HepG2 (cell line): ENCODE measurements around the gene CEBPB. TPM values are rescaled to one million over a fixed set of nuclear protein-coding genes. Genes with fewer than 3 reads are reported as not detected.

Experiments
- ATAC-seq: fragments of 200-7000 bp; cut with Tn5 transposase; 3 replicates; pipeline ENCODE4 v1.9.1; 2020; ENCODE audit warnings: mild to moderate bottlenecking, moderate library complexity
- BruUV-seq: library from RNA; stranded (reverse); fragments of 400-500 nt; replicated peaks from 2 replicates; lab custom pipeline; 2021; lab: Mats Ljungman, UMichigan
- CTCF ChIA-PET: fragments of 300-600 bp; formaldehyde crosslinking; extraction: SDS; loops from one replicate; lab custom pipeline; 2021; ENCODE audit warnings: low total read pairs, inconsistent platforms, low intra/inter-chr PET ratio; lab: Yijun Ruan, JAX
- POLR2A ChIA-PET: fragments of 350-600 bp; sonication (Branson Sonifier 250); formaldehyde crosslinking; loops from one replicate; lab custom pipeline; 2020; ENCODE audit warnings: antibody characterized with exemption, inconsistent platforms; lab: Yijun Ruan, JAX
- DNase-seq: peaks from one replicate; pipeline ENCODE4 v3.0.0-alpha.2; 2015; ENCODE audit warnings: low spot score
- FAIRE-seq: peaks from 3 replicates; lab custom pipeline; 2011; peaks lifted over from hg19 to GRCh38; lab: Jason Lieb, UNC
- H2AFZ ChIP-seq: one replicate; pipeline ENCODE4 v1.6.1; 2011; ENCODE audit warnings: low read length, inconsistent platforms
- H3K27ac ChIP-seq: fragments of 300-600 bp; 3 replicates; pipeline ENCODE4 v1.8.0; 2011; ENCODE audit warnings: mixed run types, mild to moderate bottlenecking, mixed read lengths, low read length, inconsistent platforms; ENCODE audit not compliant: insufficient read depth; ENCODE audit errors: extremely low read length
- H3K27me3 ChIP-seq, 2 experiments: fragments of 200-600 bp in 1 of 2; 2 replicates in 1 of 2; 3 replicates in 1 of 2; pipeline versions ENCODE4 v1.6.0 to v1.8.0; 2011; ENCODE audit warnings: low read length in 2 of 2, mild to moderate bottlenecking in 2 of 2, moderate library complexity in 2 of 2, inconsistent platforms in 1 of 2; ENCODE audit not compliant: insufficient read depth in 2 of 2, control insufficient read depth in 1 of 2
- H3K36me3 ChIP-seq, 2 experiments: fragments of 200-600 bp in 1 of 2; replicated peaks in 1 of 2; 2 replicates in 1 of 2; 3 replicates in 1 of 2; pipeline versions ENCODE4 v1.5.1 to v1.8.0; 2011; ENCODE audit warnings: low read length in 2 of 2, inconsistent platforms in 1 of 2; ENCODE audit not compliant: insufficient read depth in 2 of 2, control insufficient read depth in 1 of 2
- H3K4me1 ChIP-seq: 2 replicates; pipeline ENCODE4 v1.5.1; 2012; ENCODE audit warnings: low read length, inconsistent platforms; ENCODE audit not compliant: insufficient read depth
- H3K4me2 ChIP-seq: 2 replicates; pipeline ENCODE4 v1.6.0; 2011; ENCODE audit warnings: low read depth, low read length, inconsistent platforms
- H3K4me3 ChIP-seq, 3 experiments: fragments of 200-600 bp in 1 of 3; sonication (generic), shearing (Covaris generic) in 1 of 3; replicated peaks in 1 of 3; 2 replicates each; pipeline ENCODE4 v1.5.1; 2011 to 2016; ENCODE audit warnings: low read length in 3 of 3, inconsistent platforms in 2 of 3, low read depth in 2 of 3, mild to moderate bottlenecking in 2 of 3, control low read depth in 1 of 3, mixed read lengths in 1 of 3; ENCODE audit not compliant: insufficient read depth in 1 of 3
- H3K79me2 ChIP-seq: one replicate; pipeline ENCODE4 v1.6.1; 2011; ENCODE audit warnings: low read length, inconsistent platforms; ENCODE audit not compliant: insufficient read depth
- H3K9ac ChIP-seq: 2 replicates; pipeline ENCODE4 v1.6.0; 2011; ENCODE audit warnings: mild to moderate bottlenecking, low read depth, low read length, inconsistent platforms; ENCODE audit not compliant: insufficient read depth
- H3K9me3 ChIP-seq: 2 replicates; pipeline ENCODE4 v1.5.1; 2012; ENCODE audit warnings: mild to moderate bottlenecking, low read length
- H4K20me1 ChIP-seq: 2 replicates; pipeline ENCODE4 v1.6.0; 2011; ENCODE audit warnings: inconsistent platforms, mild to moderate bottlenecking, low read length, moderate library complexity; ENCODE audit not compliant: insufficient read depth
- CREB1 ChIP-seq, 2 experiments: fragments of 450-650 bp in 1 of 2; IDR thresholded peaks; 2 replicates each; pipeline ENCODE4 v1.6.1; 2016 to 2017; ENCODE audit warnings: control low read depth in 1 of 2, mild to moderate bottlenecking in 1 of 2, missing compliant biosample characterization in 1 of 2, missing genetic modification characterization in 1 of 2
- DNMT3B ChIP-seq: conservative IDR thresholded peaks from 2 replicates; pipeline ENCODE4 v1.6.1; 2016; ENCODE audit warnings: missing biosample characterization, control low read depth
- GZF1 ChIP-seq: sonication (generic); formaldehyde crosslinking; IDR thresholded peaks from 2 replicates; pipeline ENCODE4 v1.5.1; 2020; ENCODE audit warnings: mild to moderate bottlenecking, missing genetic modification reagents
- KLF11 ChIP-seq: IDR thresholded peaks from 2 replicates; pipeline ENCODE4 v1.6.1; 2016; ENCODE audit warnings: missing compliant biosample characterization
- MXD3 ChIP-seq: IDR thresholded peaks from 2 replicates; pipeline ENCODE4 v1.6.1; 2016; ENCODE audit warnings: mild to moderate bottlenecking, missing biosample characterization, missing genetic modification reagents
- NCOA1 ChIP-seq: sonication (generic); formaldehyde crosslinking; IDR thresholded peaks from 2 replicates; pipeline ENCODE4 v1.9.0; 2021; ENCODE audit warnings: missing genetic modification reagents
- NCOR1 ChIP-seq: fragments of 200-600 bp; sonication (generic); IDR thresholded peaks from 2 replicates; pipeline ENCODE4 v1.7.0; 2017; ENCODE audit warnings: antibody characterized with exemption, low read length, borderline replicate concordance
- NFE2L1 ChIP-seq: sonication (generic); formaldehyde crosslinking; IDR thresholded peaks from 2 replicates; pipeline ENCODE4 v1.4.0; 2020; ENCODE audit warnings: missing genetic modification reagents, mild to moderate bottlenecking, borderline replicate concordance
- NFIB ChIP-seq: sonication (generic); formaldehyde crosslinking; IDR thresholded peaks from 2 replicates; pipeline ENCODE4 v1.9.0; 2021; ENCODE audit warnings: missing genetic modification reagents, mild to moderate bottlenecking, borderline replicate concordance
- POLR2G ChIP-seq: fragments of 200-400 bp; formaldehyde crosslinking; IDR thresholded peaks from 2 replicates; pipeline ENCODE4 v1.6.1; 2018; ENCODE audit warnings: mild to moderate bottlenecking, low read depth, low read length, moderate library complexity
- TBX2 ChIP-seq: sonication (generic); formaldehyde crosslinking; IDR thresholded peaks from 2 replicates; pipeline ENCODE4 v1.5.0; 2020; ENCODE audit warnings: missing genetic modification reagents, mild to moderate bottlenecking, borderline replicate concordance
- TEAD2 ChIP-seq: sonication (generic); formaldehyde crosslinking; IDR thresholded peaks from 2 replicates; pipeline ENCODE4 v1.9.0; 2021; ENCODE audit warnings: missing genetic modification reagents
- ZKSCAN1 ChIP-seq: fragments of 150-350 bp; IDR thresholded peaks from 2 replicates; pipeline ENCODE4 v1.6.1; 2014; ENCODE audit warnings: low read length
- ZNF280D ChIP-seq: sonication (generic); formaldehyde crosslinking; IDR thresholded peaks from 2 replicates; pipeline ENCODE4 v1.5.1; 2020; ENCODE audit warnings: mild to moderate bottlenecking, missing genetic modification reagents
- ZNF282 ChIP-seq: fragments of 450-650 bp; IDR thresholded peaks from 2 replicates; pipeline ENCODE4 v1.6.1; 2018; ENCODE audit not compliant: partially characterized antibody
- ZNF331 ChIP-seq: sonication (generic); formaldehyde crosslinking; IDR thresholded peaks from 2 replicates; pipeline ENCODE4 v1.4.0; 2020; ENCODE audit warnings: missing genetic modification reagents
- ZNF460 ChIP-seq: sonication (generic); formaldehyde crosslinking; IDR thresholded peaks from 2 replicates; pipeline ENCODE4 v1.5.1; 2020; ENCODE audit warnings: missing genetic modification reagents, mild to moderate bottlenecking, borderline replicate concordance
- ZNF841 ChIP-seq: sonication (generic); formaldehyde crosslinking; IDR thresholded peaks from 2 replicates; pipeline ENCODE4 v1.8.1; 2023; ENCODE audit warnings: missing genetic modification reagents, borderline replicate concordance
- WGBS: methylation state at CpG from one replicate; pipeline ENCODE4 v1.1.6; 2017; ENCODE audit warnings: low lambda C conversion rate; 5-methylcytosine and 5-hydroxymethylcytosine counted together
- in situ Hi-C: cut with HindIII; loops from 2 replicates; pipeline ENCODE4 v1.10.0; 2017; ENCODE audit warnings: low pct_unique_long_range_greater_than_20kb; ENCODE audit not compliant: extremely low pct_ligation_motif_present
- intact Hi-C: fragments of 100-400 bp; cut with micrococcal nuclease; formaldehyde crosslinking; loops from one replicate; pipeline ENCODE4 v1.10.0; 2022; ENCODE audit not compliant: unreplicated experiment
- polyA plus RNA-seq, 8 experiments: library from polyadenylated mRNA; depleted of rRNA in 3 of 8; stranded (reverse) in 7 of 8; unstranded in 1 of 8; fragments of >200 nt; fragmentation: Illumina TruSeq in 4 of 8; extraction: Trizol in 4 of 8; gene quantifications; 2 replicates each; pipeline versions ENCODE4 v1.2.1 to v1.2.3, GENCODE V29; 2011 to 2016; ENCODE audit warnings: low read depth in 4 of 8, missing spikeins in 1 of 8, mixed read lengths in 1 of 8; ENCODE audit not compliant: insufficient read depth in 1 of 8
- total RNA-seq, 5 experiments: library from RNA; depleted of rRNA; stranded (reverse); fragments of >200 nt; fragmentation: Illumina TruSeq; extraction: Trizol; gene quantifications; 2 replicates each; pipeline ENCODE4 v1.2.3, GENCODE V29; 2016; ENCODE audit warnings: low read depth in 1 of 5
- TF ChIP-seq, protein P1 (sequence below): sonication (generic); formaldehyde crosslinking; IDR thresholded peaks from 2 replicates; pipeline ENCODE4 v1.4.0; 2020; ENCODE audit warnings: missing genetic modification reagents

The CEBPB gene
- total and polyA plus RNA-seq, 2 of the 13 experiments (the other 11 are each of a cell fraction or from before 2014, with no cell fraction given) = 18.5 to 28.2 TPM

GRCh38 chr20:50188287-50188688, 2.3 kb upstream of the CEBPB start (continued):
- TF ChIP-seq ZNF280D = peak; percentile 14; the same call in 1 of the 2 replicates
- TF ChIP-seq ZNF331 (CRISPR knock-in tag) = 0 out of 2 replicates have a peak, but pooled peaks have one; percentile 19

DNA sequence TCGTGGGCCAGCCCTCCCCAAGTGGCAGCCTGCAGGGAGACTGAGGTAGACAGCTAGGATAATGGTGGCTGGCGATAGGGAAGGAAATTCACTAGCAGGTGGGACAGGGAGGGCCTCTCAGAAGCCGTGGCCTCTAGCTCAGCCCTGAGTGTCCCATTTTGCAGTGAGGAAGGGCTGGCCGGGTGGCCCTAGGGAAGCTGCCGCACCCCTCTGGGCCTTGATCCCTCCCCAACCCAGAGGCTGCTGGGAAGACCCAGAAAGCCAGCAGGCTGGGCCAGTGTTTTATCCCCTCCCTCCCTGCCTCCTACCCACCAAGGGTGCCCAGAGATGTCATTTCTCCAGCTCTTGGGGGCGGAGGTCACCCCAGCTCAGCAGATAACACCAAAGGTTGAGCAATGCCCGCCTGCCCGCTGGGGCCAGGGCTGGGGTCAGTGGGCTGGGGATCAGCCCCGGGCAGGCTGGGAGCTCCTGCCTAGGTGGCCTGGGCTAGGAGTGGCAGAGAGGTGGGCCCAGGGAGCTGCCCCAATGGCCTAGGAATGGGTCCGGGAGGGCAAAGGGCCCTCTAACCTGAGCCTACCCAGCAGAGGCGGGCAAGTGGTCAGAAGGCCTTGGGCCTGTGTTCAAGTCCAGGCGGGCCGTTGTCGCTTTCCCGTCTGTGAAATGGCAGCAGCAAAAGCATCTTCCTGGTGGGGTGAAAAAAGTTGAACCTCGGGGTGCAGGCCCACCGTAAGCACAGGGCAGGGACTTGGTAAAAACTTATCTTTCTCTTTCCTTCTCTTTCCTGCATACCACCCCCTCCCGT, 1.6 kb upstream of the CEBPB start:
- DNase-seq (peak; percentile 95), FAIRE-seq (peak; percentile 77), ATAC-seq (peak; percentile 71)
- in situ Hi-C loops = loop anchor here (5.0 kb wide), 4 partner anchors 153 to 388 kb away; no protein-coding TSS in a partner anchor
- TSS peak; percentile 57 for BruUV-seq
- H3K4me1 ChIP-seq = peaks cover 58% of the 10 kb centered on the region
- CTCF ChIA-PET = interaction anchor here (0.8 to 6.6 kb wide), 3 partner anchors 273 to 391 kb away, joined by 3 to 138 read pairs (median 11); partner anchors contain the start of gene PTPN1
- H3K36me3 ChIP-seq = peaks cover 1 to 14% of the 10 kb centered on the region in 2 experiments; a peak in 2 of 5 replicates
- no peak overlapping the region for H2AFZ ChIP-seq
- peak overlapping the region; percentile 79 for H3K27ac ChIP-seq
- H3K9me3 ChIP-seq = no peaks in the 10 kb centered on the region
- no peaks in the 10 kb centered on the region; a peak in 1 of 5 replicates for H3K27me3 ChIP-seq
- peak overlapping the region; percentile 100 for H3K4me2 ChIP-seq
- peaks cover 23% of the 10 kb centered on the region for H4K20me1 ChIP-seq
- peak overlapping the region; percentile 97 for H3K9ac ChIP-seq
- H3K79me2 ChIP-seq = peaks cover 25% of the 10 kb centered on the region
- POLR2A ChIA-PET = interaction anchor here (0.6 to 6.3 kb wide), 45 partner anchors 13 to 387 kb away, joined by 3 to 98 read pairs (median 6); partner anchors contain the start of genes PEDS1, PTPN1 and UBE2V1
- intact Hi-C loops = no loop called here
- WGBS = 2% methylated on average over 17 of the region's 18 CpGs
- H3K4me3 ChIP-seq = peak overlapping the region; percentile 80 to 99 (median 95)
- no peak for TF ChIP-seq CREB1 (IDR thresholded peaks at IDR 0.05)
- no peak; the same call in 1 of the 2 replicates for TF ChIP-seq CREB1 (CRISPR knock-in tag; IDR thresholded peaks at IDR 0.05)
- 0 out of 2 replicates have a peak, but pooled peaks have one; percentile 22 for TF ChIP-seq ZKSCAN1
- peak; percentile 73 for TF ChIP-seq NCOR1
- peak; percentile 98 for TF ChIP-seq TBX2
- no peak for TF ChIP-seq ZNF841 (CRISPR knock-in tag)
- TF ChIP-seq NCOA1 = peak; percentile 95
- TF ChIP-seq MXD3 (CRISPR knock-in tag) = peak; percentile 89
- TF ChIP-seq NFE2L1 = peak; percentile 56; the same call in 1 of the 2 replicates
- TF ChIP-seq GZF1 = peak; percentile 62; the same call in 1 of the 2 replicates
- no peak for TF ChIP-seq NFIB (CRISPR knock-in tag)
- TF ChIP-seq POLR2G = peak; percentile 89
- TF ChIP-seq ZNF282 = no peak
- TF ChIP-seq ZNF460 (CRISPR knock-in tag) = peak; percentile 77; the same call in 1 of the 2 replicates
- TF ChIP-seq TEAD2 (CRISPR knock-in tag) = no peak
- TF ChIP-seq, protein P1, sequence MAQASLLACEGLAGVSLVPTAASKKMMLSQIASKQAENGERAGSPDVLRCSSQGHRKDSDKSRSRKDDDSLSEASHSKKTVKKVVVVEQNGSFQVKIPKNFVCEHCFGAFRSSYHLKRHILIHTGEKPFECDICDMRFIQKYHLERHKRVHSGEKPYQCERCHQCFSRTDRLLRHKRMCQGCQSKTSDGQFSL = no peak
- TF ChIP-seq DNMT3B (CRISPR knock-in tag) = peak; percentile 96
- no peak for TF ChIP-seq KLF11 (CRISPR knock-in tag)
